Measurements from ENCODE around the gene UPP2. TPM values are rescaled to one million over a fixed set of nuclear protein-coding genes. Genes with fewer than 3 reads are reported as not detected.

Gene UPP2
- total and polyA plus RNA-seq, 5 donors from 2014 or later, result not detected

GRCh38 chr2:158124896-158125295, 23.2 kb downstream of the UPP2 start:
- Mint-ChIP-seq H3K4me3 (no peak overlapping the region), H3K27ac (no peak overlapping the region), H3K9me3 (no peaks in the 10 kb centered on the region), H3K27me3 (peaks cover 4% of the 10 kb centered on the region), H3K36me3 (no peaks in the 10 kb centered on the region), H3K4me1 (no peaks in the 10 kb centered on the region)
- no peak overlapping the region for H3K4me3 ChIP-seq (ENCODE audit: low read depth, low read length)
- no peaks in the 10 kb centered on the region for H3K9me3 ChIP-seq (ENCODE audit: control insufficient read depth in 2 of 2, low read length in 2 of 2)
- H3K27ac ChIP-seq (ENCODE audit: insufficient read depth, low read length, poor library complexity, severe bottlenecking), result no peak overlapping the region
- DNase-seq, result no peak
- ATAC-seq (ENCODE audit: low read depth in 2 of 2), result no peak
- H3K27me3 ChIP-seq (ENCODE audit: control insufficient read depth, insufficient read depth, low read length), result no peaks in the 10 kb centered on the region
- H3K36me3 ChIP-seq (ENCODE audit: control insufficient read depth, insufficient read depth, low read length), result no peaks in the 10 kb centered on the region
- no peaks in the 10 kb centered on the region for H3K4me1 ChIP-seq (ENCODE audit: control insufficient read depth, insufficient read depth, low read length, poor library complexity, severe bottlenecking)

- DNase-seq (no peak), ATAC-seq (ENCODE audit: low read depth in 2 of 2) (no peak)
- Mint-ChIP-seq H3K4me3 (no peak overlapping the region), H3K27ac (no peak overlapping the region), H3K36me3 (no peaks in the 10 kb centered on the region), H3K4me1 (no peaks in the 10 kb centered on the region), H3K27me3 (peaks cover 4% of the 10 kb centered on the region), H3K9me3 (no peaks in the 10 kb centered on the region)
- Histone ChIP-seq H3K36me3 (ENCODE audit: control insufficient read depth, insufficient read depth, low read length) (no peaks in the 10 kb centered on the region), H3K4me1 (ENCODE audit: control insufficient read depth, insufficient read depth, low read length, poor library complexity, severe bottlenecking) (no peaks in the 10 kb centered on the region), H3K27ac (ENCODE audit: insufficient read depth, low read length, poor library complexity, severe bottlenecking) (no peak overlapping the region), H3K4me3 (ENCODE audit: low read depth, low read length) (no peak overlapping the region), H3K9me3 (ENCODE audit: control insufficient read depth in 2 of 2, low read length in 2 of 2) (no peaks in the 10 kb centered on the region), H3K27me3 (ENCODE audit: control insufficient read depth, insufficient read depth, low read length) (no peaks in the 10 kb centered on the region)
These were observed 24.3 kb downstream of the UPP2 start for GRCh38 chr2:158125756-158126498.

- H3K9me3 Mint-ChIP-seq, result no peaks in the 10 kb centered on the region
- no peaks in the 10 kb centered on the region for H3K36me3 Mint-ChIP-seq
- DNase-seq (no peak), ATAC-seq (ENCODE audit: low read depth in 2 of 2) (no peak)
- Histone ChIP-seq H3K27ac (ENCODE audit: insufficient read depth, low read length, poor library complexity, severe bottlenecking) (no peak overlapping the region), H3K4me3 (ENCODE audit: low read depth, low read length) (no peak overlapping the region), H3K4me1 (ENCODE audit: control insufficient read depth, insufficient read depth, low read length, poor library complexity, severe bottlenecking) (no peaks in the 10 kb centered on the region), H3K9me3 (ENCODE audit: control insufficient read depth in 2 of 2, low read length in 2 of 2) (no peaks in the 10 kb centered on the region), H3K36me3 (ENCODE audit: control insufficient read depth, insufficient read depth, low read length) (no peaks in the 10 kb centered on the region), H3K27me3 (ENCODE audit: control insufficient read depth, insufficient read depth, low read length) (no peaks in the 10 kb centered on the region)
- peaks cover 4% of the 10 kb centered on the region for H3K27me3 Mint-ChIP-seq
- no peak overlapping the region for H3K4me3 Mint-ChIP-seq
- no peak overlapping the region for H3K27ac Mint-ChIP-seq
- H3K4me1 Mint-ChIP-seq, result no peaks in the 10 kb centered on the region
These were observed 25.7 kb downstream of the UPP2 start for GRCh38 chr2:158127380-158127804.

GRCh38 chr2:158128168-158128973, 26.7 kb downstream of the UPP2 start:
- Histone ChIP-seq H3K27me3 (ENCODE audit: control insufficient read depth, insufficient read depth, low read length) (no peaks in the 10 kb centered on the region), H3K27ac (ENCODE audit: insufficient read depth, low read length, poor library complexity, severe bottlenecking) (no peak overlapping the region), H3K9me3 (ENCODE audit: control insufficient read depth in 2 of 2, low read length in 2 of 2) (no peaks in the 10 kb centered on the region), H3K4me1 (ENCODE audit: control insufficient read depth, insufficient read depth, low read length, poor library complexity, severe bottlenecking) (no peaks in the 10 kb centered on the region), H3K36me3 (ENCODE audit: control insufficient read depth, insufficient read depth, low read length) (no peaks in the 10 kb centered on the region), H3K4me3 (ENCODE audit: low read depth, low read length) (no peak overlapping the region)
- ATAC-seq (ENCODE audit: low read depth in 2 of 2), result no peak
- no peak overlapping the region for H3K27ac Mint-ChIP-seq
- H3K9me3 Mint-ChIP-seq, result no peaks in the 10 kb centered on the region
- DNase-seq, result no peak
- H3K36me3 Mint-ChIP-seq, result no peaks in the 10 kb centered on the region
- no peak overlapping the region for H3K4me3 Mint-ChIP-seq
- no peaks in the 10 kb centered on the region for H3K4me1 Mint-ChIP-seq
- peaks cover 9% of the 10 kb centered on the region for H3K27me3 Mint-ChIP-seq

- Histone ChIP-seq H3K27ac (ENCODE audit: insufficient read depth, low read length, poor library complexity, severe bottlenecking) (no peak overlapping the region), H3K27me3 (ENCODE audit: control insufficient read depth, insufficient read depth, low read length) (no peaks in the 10 kb centered on the region), H3K36me3 (ENCODE audit: control insufficient read depth, insufficient read depth, low read length) (no peaks in the 10 kb centered on the region), H3K4me3 (ENCODE audit: low read depth, low read length) (no peak overlapping the region), H3K4me1 (ENCODE audit: control insufficient read depth, insufficient read depth, low read length, poor library complexity, severe bottlenecking) (no peaks in the 10 kb centered on the region), H3K9me3 (ENCODE audit: control insufficient read depth in 2 of 2, low read length in 2 of 2) (no peaks in the 10 kb centered on the region)
- DNase-seq (no peak), ATAC-seq (ENCODE audit: low read depth in 2 of 2) (no peak)
- no peak overlapping the region for H3K4me3 Mint-ChIP-seq
- H3K4me1 Mint-ChIP-seq, result no peaks in the 10 kb centered on the region
- H3K27ac Mint-ChIP-seq, result no peak overlapping the region
- no peaks in the 10 kb centered on the region for H3K36me3 Mint-ChIP-seq
- peaks cover 9% of the 10 kb centered on the region for H3K27me3 Mint-ChIP-seq
- no peaks in the 10 kb centered on the region for H3K9me3 Mint-ChIP-seq
These were observed 27.4 kb downstream of the UPP2 start for GRCh38 chr2:158129037-158129436.

- Histone ChIP-seq H3K9me3 (ENCODE audit: control insufficient read depth in 2 of 2, low read length in 2 of 2) (no peaks in the 10 kb centered on the region), H3K36me3 (ENCODE audit: control insufficient read depth, insufficient read depth, low read length) (no peaks in the 10 kb centered on the region), H3K4me1 (ENCODE audit: control insufficient read depth, insufficient read depth, low read length, poor library complexity, severe bottlenecking) (no peaks in the 10 kb centered on the region), H3K4me3 (ENCODE audit: low read depth, low read length) (no peak overlapping the region), H3K27me3 (ENCODE audit: control insufficient read depth, insufficient read depth, low read length) (no peaks in the 10 kb centered on the region), H3K27ac (ENCODE audit: insufficient read depth, low read length, poor library complexity, severe bottlenecking) (no peak overlapping the region)
- DNase-seq (no peak), ATAC-seq (ENCODE audit: low read depth in 2 of 2) (no peak)
- peaks cover 5% of the 10 kb centered on the region for H3K27me3 Mint-ChIP-seq
- no peaks in the 10 kb centered on the region for H3K9me3 Mint-ChIP-seq
- no peaks in the 10 kb centered on the region for H3K36me3 Mint-ChIP-seq
- no peak overlapping the region for H3K4me3 Mint-ChIP-seq
- no peak overlapping the region for H3K27ac Mint-ChIP-seq
- no peaks in the 10 kb centered on the region for H3K4me1 Mint-ChIP-seq
These were observed 29.3 kb downstream of the UPP2 start for GRCh38 chr2:158130832-158131473.

- H3K9me3 Mint-ChIP-seq, result peaks cover 0 to 1% (median 0%) of the 10 kb centered on the region in 7 donors
- Histone ChIP-seq H3K36me3 (ENCODE audit: control insufficient read depth, insufficient read depth, low read length) (no peaks in the 10 kb centered on the region), H3K4me1 (ENCODE audit: control insufficient read depth, insufficient read depth, low read length, poor library complexity, severe bottlenecking) (no peaks in the 10 kb centered on the region), H3K9me3 (ENCODE audit: control insufficient read depth in 2 of 2, low read length in 2 of 2) (no peaks in the 10 kb centered on the region), H3K4me3 (ENCODE audit: low read depth, low read length) (no peak overlapping the region), H3K27me3 (ENCODE audit: control insufficient read depth, insufficient read depth, low read length) (no peaks in the 10 kb centered on the region), H3K27ac (ENCODE audit: insufficient read depth, low read length, poor library complexity, severe bottlenecking) (no peak overlapping the region)
- peaks cover 5% of the 10 kb centered on the region for H3K27me3 Mint-ChIP-seq
- H3K27ac Mint-ChIP-seq, result no peak overlapping the region
- no peaks in the 10 kb centered on the region for H3K4me1 Mint-ChIP-seq
- no peak overlapping the region for H3K4me3 Mint-ChIP-seq
- H3K36me3 Mint-ChIP-seq, result no peaks in the 10 kb centered on the region
- no peak for DNase-seq
- ATAC-seq (ENCODE audit: low read depth in 2 of 2), result no peak
These were observed 29.8 kb downstream of the UPP2 start for GRCh38 chr2:158131483-158131912.

Data from CD4-positive, CD25-positive, alpha-beta regulatory T cell (primary cell).